ENCODE results near the gene SFTA2. TPM values are rescaled to one million over a fixed set of nuclear protein-coding genes. Genes with fewer than 3 reads are reported as not detected.

The SFTA2 gene
- total and polyA plus RNA-seq, 12 donors, result not detected

DNA sequence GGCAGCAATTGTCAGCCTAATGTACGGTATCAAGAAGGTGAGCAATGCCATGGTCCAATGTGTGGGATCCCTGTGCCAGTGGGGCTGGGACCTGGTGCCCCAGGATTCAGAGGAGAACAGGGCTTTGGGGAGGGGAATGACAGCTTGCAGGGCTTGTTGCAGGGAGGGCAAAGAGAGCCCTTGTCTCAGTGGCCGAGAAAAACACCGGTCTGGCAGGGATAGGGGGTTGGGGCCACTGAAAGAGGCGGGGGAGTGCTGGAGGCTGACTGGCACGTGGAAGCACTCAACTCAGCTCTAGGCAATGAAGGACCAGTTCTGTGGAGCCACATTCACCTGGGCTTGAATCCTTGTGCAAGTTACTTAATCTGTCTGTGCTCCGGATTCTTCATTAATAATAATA lies 5.3 kb upstream of the SFTA2 start:
- no peaks in the 10 kb centered on the region for H3K36me3 ChIP-seq
- intact Hi-C loops (cut with DNase I), result loop anchor here in 1 of 10 donors (5.0 kb wide), 1 partner anchor 100 kb away; no protein-coding TSS in a partner anchor
- H3K27ac ChIP-seq, result no peak overlapping the region
- H3K27me3 ChIP-seq, result peaks cover 0 to 21% (median 9%) of the 10 kb centered on the region in 7 donors
- TF ChIP-seq, protein P1, sequence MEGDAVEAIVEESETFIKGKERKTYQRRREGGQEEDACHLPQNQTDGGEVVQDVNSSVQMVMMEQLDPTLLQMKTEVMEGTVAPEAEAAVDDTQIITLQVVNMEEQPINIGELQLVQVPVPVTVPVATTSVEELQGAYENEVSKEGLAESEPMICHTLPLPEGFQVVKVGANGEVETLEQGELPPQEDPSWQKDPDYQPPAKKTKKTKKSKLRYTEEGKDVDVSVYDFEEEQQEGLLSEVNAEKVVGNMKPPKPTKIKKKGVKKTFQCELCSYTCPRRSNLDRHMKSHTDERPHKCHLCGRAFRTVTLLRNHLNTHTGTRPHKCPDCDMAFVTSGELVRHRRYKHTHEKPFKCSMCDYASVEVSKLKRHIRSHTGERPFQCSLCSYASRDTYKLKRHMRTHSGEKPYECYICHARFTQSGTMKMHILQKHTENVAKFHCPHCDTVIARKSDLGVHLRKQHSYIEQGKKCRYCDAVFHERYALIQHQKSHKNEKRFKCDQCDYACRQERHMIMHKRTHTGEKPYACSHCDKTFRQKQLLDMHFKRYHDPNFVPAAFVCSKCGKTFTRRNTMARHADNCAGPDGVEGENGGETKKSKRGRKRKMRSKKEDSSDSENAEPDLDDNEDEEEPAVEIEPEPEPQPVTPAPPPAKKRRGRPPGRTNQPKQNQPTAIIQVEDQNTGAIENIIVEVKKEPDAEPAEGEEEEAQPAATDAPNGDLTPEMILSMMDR (IDR thresholded peaks at IDR 0.05), result no peak
- no peaks in the 10 kb centered on the region for H3K9me3 ChIP-seq
- H3K4me3 ChIP-seq, result no peak overlapping the region
- ATAC-seq (no peak), DNase-seq (no peak)
- WGBS, 2 donors, result 77 to 78% methylated on average over 6 of the region's 6 CpGs
- H3K4me1 ChIP-seq, result peaks cover 0 to 4% (median under 1%) of the 10 kb centered on the region in 9 donors

DNA sequence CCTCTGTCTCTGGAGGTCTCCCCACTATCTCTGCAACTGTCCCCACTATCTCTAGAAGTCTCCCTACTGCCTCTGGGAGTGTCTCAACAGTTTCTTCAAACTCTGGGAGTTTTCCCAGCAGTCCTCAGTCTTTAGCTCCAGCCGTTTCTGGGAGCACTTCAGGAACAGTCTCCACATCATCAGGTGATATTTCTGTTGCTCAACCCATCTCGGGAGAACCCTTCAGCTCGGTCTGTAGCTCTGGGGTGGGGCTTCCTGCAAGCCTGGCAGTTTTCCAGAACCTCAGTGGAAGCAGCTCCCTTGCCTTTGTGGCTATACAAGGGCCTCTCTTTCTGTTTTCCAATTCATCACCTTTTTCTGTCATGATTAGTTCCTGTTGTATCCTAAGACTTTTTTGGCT lies 3.0 kb upstream of the SFTA2 start:
- H3K36me3 ChIP-seq, result no peaks in the 10 kb centered on the region
- H3K4me3 ChIP-seq, result no peak overlapping the region
- WGBS, 2 donors, result 22 to 26% methylated on average over 3 of the region's 3 CpGs
- H3K27me3 ChIP-seq, result peaks cover 0 to 11% (median 0%) of the 10 kb centered on the region in 7 donors
- ATAC-seq (no peak), DNase-seq (no peak)
- H3K27ac ChIP-seq, result no peak overlapping the region
- intact Hi-C loops (cut with DNase I), result loop anchor here in 1 of 10 donors (5.0 kb wide), 1 partner anchor 102 kb away; no protein-coding TSS in a partner anchor
- no peaks in the 10 kb centered on the region for H3K9me3 ChIP-seq
- H3K4me1 ChIP-seq, result no peaks in the 10 kb centered on the region
- TF ChIP-seq, protein P1 (IDR thresholded peaks at IDR 0.05), result no peak

DNA sequence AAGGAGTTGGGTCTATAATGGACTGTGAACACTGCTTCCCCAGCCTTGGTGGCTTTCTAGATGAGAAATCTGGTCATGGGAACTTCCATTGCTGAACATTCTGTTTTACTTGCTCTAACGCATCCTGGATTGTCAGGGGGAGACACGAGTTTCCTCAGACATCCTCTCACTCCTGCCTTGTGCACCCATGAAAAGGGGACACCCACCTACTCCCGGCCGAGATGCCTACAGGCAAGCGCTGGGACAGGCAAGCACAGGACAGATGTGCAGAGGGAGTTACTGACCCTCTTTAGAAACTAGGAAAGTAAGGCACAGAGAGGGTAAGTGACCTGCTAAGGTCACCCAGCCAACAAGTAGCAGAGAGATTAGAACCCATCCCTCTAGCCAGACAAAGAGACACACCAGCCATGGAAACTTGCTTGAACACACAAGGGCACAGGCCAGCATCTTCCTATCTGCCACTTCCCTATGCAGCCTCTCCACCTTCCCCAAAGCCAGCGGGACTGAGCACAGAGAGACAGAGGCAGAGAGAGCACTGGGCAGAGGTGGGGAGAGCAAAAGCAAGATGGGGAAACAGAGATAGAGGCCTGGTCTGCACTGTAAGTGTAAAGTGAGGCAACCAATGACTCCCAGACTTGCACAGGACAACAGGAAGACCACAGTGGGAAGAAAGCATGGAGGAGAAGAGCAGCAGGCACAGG lies 845 bp upstream of the SFTA2 start:
- DNase-seq (no peak), ATAC-seq (no peak)
- Histone ChIP-seq H3K9me3 (peaks cover 0 to 13% (median 0%) of the 10 kb centered on the region in 11 donors), H3K4me3 (no peak overlapping the region), H3K4me1 (no peaks in the 10 kb centered on the region), H3K36me3 (peaks cover 0 to 1% (median 0%) of the 10 kb centered on the region in 9 donors), H3K27me3 (peaks cover 0 to 3% (median 0%) of the 10 kb centered on the region in 7 donors), H3K27ac (no peak overlapping the region)
- WGBS, 2 donors, result 79 to 87% methylated on average over 6 of the region's 6 CpGs
- TF ChIP-seq, protein P1 (IDR thresholded peaks at IDR 0.05), result no peak
- intact Hi-C loops (cut with DNase I), result loop anchor here in 2 of 10 donors (5.0 kb wide), 2 partner anchors 114 to 129 kb away; no protein-coding TSS in a partner anchor

DNA sequence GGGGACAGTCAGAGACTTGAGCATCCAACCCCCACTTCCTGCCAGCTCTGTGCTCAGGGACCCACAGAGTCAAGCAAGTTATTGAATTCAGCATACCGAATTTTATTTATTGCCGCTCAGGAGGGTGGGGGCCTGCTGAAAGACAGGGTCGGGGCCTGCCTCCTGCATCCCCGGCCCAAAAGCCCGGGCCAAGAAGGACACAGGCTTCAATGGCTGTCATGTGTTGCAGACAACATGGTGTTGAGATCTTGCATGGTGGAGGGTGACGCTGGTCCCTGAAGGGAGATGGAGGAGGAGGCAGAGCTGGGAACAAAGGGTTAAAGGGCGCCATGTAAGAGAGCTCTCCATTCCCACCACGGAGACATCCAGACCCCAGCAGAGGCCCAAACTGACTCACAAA lies 698 bp downstream of the SFTA2 start:
- Histone ChIP-seq H3K27ac (no peak overlapping the region), H3K4me1 (peaks cover 0 to 9% (median 0%) of the 10 kb centered on the region in 9 donors), H3K27me3 (no peaks in the 10 kb centered on the region), H3K36me3 (peaks cover 0 to 13% (median 1%) of the 10 kb centered on the region in 9 donors), H3K9me3 (peaks cover 0 to 13% (median 0%) of the 10 kb centered on the region in 11 donors), H3K4me3 (no peak overlapping the region)
- DNase-seq (no peak), ATAC-seq (no peak)
- TF ChIP-seq, protein P1 (IDR thresholded peaks at IDR 0.05), result no peak
- intact Hi-C loops (cut with DNase I), result loop anchor here in 2 of 10 donors (5.0 kb wide), 2 partner anchors 116 to 131 kb away; no protein-coding TSS in a partner anchor
- 61 to 73% methylated on average over 8 of the region's 8 CpGs for WGBS, 2 donors

Measured in heart right ventricle (tissue), 16 donors.